ENCODE results near the gene CYTH2.
A peak's percentile ranks its signal among the peaks of the same experiment; 100 is the strongest.

CYTH2 gene

GRCh38 chr19:48492925-48493717, 24.0 kb downstream of the CYTH2 start:
- Histone ChIP-seq H3K27ac (ENCODE audit: low read length) (no peak overlapping the region), H2AFZ (ENCODE audit: low read depth, low read length) (no peak overlapping the region)

GRCh38 chr19:48493718-48494401, 24.7 kb downstream of the CYTH2 start:
- DNase-seq (no peak), ATAC-seq (ENCODE audit: insufficient read depth, low read depth) (no peak)
- Histone ChIP-seq H3K36me3 (ENCODE audit: insufficient read depth, low read length) (no peaks in the 10 kb centered on the region), H2AFZ (ENCODE audit: low read depth, low read length) (no peak overlapping the region), H3K27ac (ENCODE audit: low read length) (no peak overlapping the region), H3K4me2 (ENCODE audit: insufficient read depth, low read length) (no peak overlapping the region), H3K79me2 (ENCODE audit: insufficient read depth, low read length) (no peaks in the 10 kb centered on the region), H3K4me3 (ENCODE audit: low read depth in 1 of 2, low read length in 2 of 2) (no peak overlapping the region), H3K4me1 (ENCODE audit: insufficient read depth, low read length) (peaks cover 24% of the 10 kb centered on the region), H3K9ac (ENCODE audit: low read depth, low read length) (no peak overlapping the region), H3K9me3 (ENCODE audit: insufficient read depth, low read length, severe bottlenecking) (no peaks in the 10 kb centered on the region), H3K27me3 (ENCODE audit: insufficient read depth, low read length, poor library complexity) (no peaks in the 10 kb centered on the region), H4K20me1 (ENCODE audit: insufficient read depth, low read length) (peaks cover 7% of the 10 kb centered on the region)
- TF ChIP-seq EZH2 (IDR thresholded peaks at IDR 0.05; ENCODE audit: borderline replicate concordance, low read depth, low read length, severe bottlenecking) (no peak), CTCF (IDR thresholded peaks at IDR 0.05; ENCODE audit: borderline replicate concordance, extremely low read depth, low read length, poor library complexity, severe bottlenecking) (no peak)

More at GRCh38 chr19:48492925-48493717, 24.0 kb downstream of the CYTH2 start:
- Histone ChIP-seq H3K79me2 (ENCODE audit: insufficient read depth, low read length) (no peaks in the 10 kb centered on the region), H3K9ac (ENCODE audit: low read depth, low read length) (no peak overlapping the region), H4K20me1 (ENCODE audit: insufficient read depth, low read length) (peaks cover 7% of the 10 kb centered on the region), H3K4me1 (ENCODE audit: insufficient read depth, low read length) (peaks cover 24% of the 10 kb centered on the region), H3K4me3 (ENCODE audit: low read depth in 1 of 2, low read length in 2 of 2) (no peak overlapping the region), H3K9me3 (ENCODE audit: insufficient read depth, low read length, severe bottlenecking) (no peaks in the 10 kb centered on the region), H3K27me3 (ENCODE audit: insufficient read depth, low read length, poor library complexity) (no peaks in the 10 kb centered on the region), H3K4me2 (ENCODE audit: insufficient read depth, low read length) (no peak overlapping the region), H3K36me3 (ENCODE audit: insufficient read depth, low read length) (no peaks in the 10 kb centered on the region)
- ATAC-seq (ENCODE audit: insufficient read depth, low read depth) (peak; percentile 37), DNase-seq (peak; percentile 58)
- TF ChIP-seq EZH2 (IDR thresholded peaks at IDR 0.05; ENCODE audit: borderline replicate concordance, low read depth, low read length, severe bottlenecking): no peak
- no peak for TF ChIP-seq CTCF (IDR thresholded peaks at IDR 0.05; ENCODE audit: borderline replicate concordance, extremely low read depth, low read length, poor library complexity, severe bottlenecking)

- ATAC-seq (ENCODE audit: insufficient read depth, low read depth) (no peak), DNase-seq (no peak)
- H3K9me3 ChIP-seq (ENCODE audit: insufficient read depth, low read length, severe bottlenecking): no peaks in the 10 kb centered on the region
- no peak overlapping the region for H2AFZ ChIP-seq (ENCODE audit: low read depth, low read length)
- peaks cover 21% of the 10 kb centered on the region for H3K4me1 ChIP-seq (ENCODE audit: insufficient read depth, low read length)
- no peaks in the 10 kb centered on the region for H3K27me3 ChIP-seq (ENCODE audit: insufficient read depth, low read length, poor library complexity)
- no peaks in the 10 kb centered on the region for H3K36me3 ChIP-seq (ENCODE audit: insufficient read depth, low read length)
- no peak overlapping the region for H3K4me2 ChIP-seq (ENCODE audit: insufficient read depth, low read length)
- H3K27ac ChIP-seq (ENCODE audit: low read length): no peak overlapping the region
- H4K20me1 ChIP-seq (ENCODE audit: insufficient read depth, low read length): peaks cover 7% of the 10 kb centered on the region
- no peak overlapping the region for H3K9ac ChIP-seq (ENCODE audit: low read depth, low read length)
- no peak overlapping the region for H3K4me3 ChIP-seq (ENCODE audit: low read depth in 1 of 2, low read length in 2 of 2)
- TF ChIP-seq EZH2 (IDR thresholded peaks at IDR 0.05; ENCODE audit: borderline replicate concordance, low read depth, low read length, severe bottlenecking) (no peak), CTCF (IDR thresholded peaks at IDR 0.05; ENCODE audit: borderline replicate concordance, extremely low read depth, low read length, poor library complexity, severe bottlenecking) (no peak)
- no peaks in the 10 kb centered on the region for H3K79me2 ChIP-seq (ENCODE audit: insufficient read depth, low read length)
These were observed 26.2 kb downstream of the CYTH2 start for GRCh38 chr19:48495396-48495795.
